Large intestine (tissue), 3 donors: ENCODE data around the gene SH2D4B. TPM values are rescaled to one million over a fixed set of nuclear protein-coding genes. Genes with fewer than 3 reads are reported as not detected.

Experiments used
- DNase-seq, 2 donors: peaks; one replicate each; pipeline versions ENCODE4 v3.0.0 to v3.0.0-alpha.2; 2013
- H3K27ac ChIP-seq: one replicate; pipeline ENCODE4 v1.5.1; 2013; ENCODE audit warnings: low read length
- H3K27me3 ChIP-seq: 2 replicates; pipeline ENCODE4 v1.6.1; 2013; ENCODE audit warnings: low read length; ENCODE audit not compliant: control insufficient read depth, insufficient read depth
- H3K36me3 ChIP-seq: 2 replicates; pipeline ENCODE4 v1.6.1; 2013; ENCODE audit warnings: low read length; ENCODE audit not compliant: control insufficient read depth, insufficient read depth
- H3K4me1 ChIP-seq: one replicate; pipeline ENCODE4 v1.6.1; 2013; ENCODE audit warnings: low read length; ENCODE audit not compliant: control insufficient read depth, insufficient read depth
- H3K4me3 ChIP-seq: one replicate; pipeline ENCODE4 v1.5.1; 2013; ENCODE audit warnings: low read length
- H3K9me3 ChIP-seq: one replicate; pipeline ENCODE4 v1.6.1; 2013; ENCODE audit warnings: mild to moderate bottlenecking, low read depth, low read length, moderate library complexity; ENCODE audit not compliant: control insufficient read depth
- WGBS: methylation state at CpG from one replicate; pipeline ENCODE4 v1.1.5; 2013; ENCODE audit warnings: low lambda C conversion rate; ENCODE audit not compliant: insufficient coverage; 5-methylcytosine and 5-hydroxymethylcytosine counted together
- polyA plus RNA-seq: library from polyadenylated mRNA; unstranded; fragments of 120-200 nt; gene quantifications from one replicate; pipeline ENCODE4 v1.2.1, GENCODE V29; 2013

SH2D4B gene
- polyA plus RNA-seq, 1 donor: 0.01 TPM

DNA sequence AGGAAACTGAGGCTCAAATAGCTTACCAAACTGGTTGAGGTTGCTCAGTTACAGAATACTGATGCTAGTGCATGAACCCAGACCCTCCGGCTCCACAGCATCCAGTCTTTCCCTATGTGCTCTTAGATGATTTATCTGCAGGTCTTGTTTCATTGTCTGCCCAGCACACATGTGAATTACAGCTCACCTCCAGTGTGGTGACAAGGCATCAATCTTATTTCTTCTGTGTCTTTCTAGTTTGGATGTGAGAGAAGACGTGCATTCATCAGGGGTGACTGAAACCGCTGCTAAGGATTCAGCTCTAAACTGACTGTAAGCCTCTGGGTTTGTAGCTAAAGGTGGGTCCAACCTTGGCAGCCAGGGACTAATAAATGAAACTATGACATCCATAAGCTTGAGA is 123.8 kb downstream of the SH2D4B start:
- H3K27ac ChIP-seq: no peak overlapping the region
- peaks cover 9% of the 10 kb centered on the region for H3K9me3 ChIP-seq
- no peak for DNase-seq
- H3K36me3 ChIP-seq: no peaks in the 10 kb centered on the region
- no peak overlapping the region for H3K4me3 ChIP-seq
- H3K4me1 ChIP-seq: peaks cover 2% of the 10 kb centered on the region
- no CpG with 5 or more reads among the region's 3 CpGs for WGBS
- H3K27me3 ChIP-seq: no peaks in the 10 kb centered on the region

DNA sequence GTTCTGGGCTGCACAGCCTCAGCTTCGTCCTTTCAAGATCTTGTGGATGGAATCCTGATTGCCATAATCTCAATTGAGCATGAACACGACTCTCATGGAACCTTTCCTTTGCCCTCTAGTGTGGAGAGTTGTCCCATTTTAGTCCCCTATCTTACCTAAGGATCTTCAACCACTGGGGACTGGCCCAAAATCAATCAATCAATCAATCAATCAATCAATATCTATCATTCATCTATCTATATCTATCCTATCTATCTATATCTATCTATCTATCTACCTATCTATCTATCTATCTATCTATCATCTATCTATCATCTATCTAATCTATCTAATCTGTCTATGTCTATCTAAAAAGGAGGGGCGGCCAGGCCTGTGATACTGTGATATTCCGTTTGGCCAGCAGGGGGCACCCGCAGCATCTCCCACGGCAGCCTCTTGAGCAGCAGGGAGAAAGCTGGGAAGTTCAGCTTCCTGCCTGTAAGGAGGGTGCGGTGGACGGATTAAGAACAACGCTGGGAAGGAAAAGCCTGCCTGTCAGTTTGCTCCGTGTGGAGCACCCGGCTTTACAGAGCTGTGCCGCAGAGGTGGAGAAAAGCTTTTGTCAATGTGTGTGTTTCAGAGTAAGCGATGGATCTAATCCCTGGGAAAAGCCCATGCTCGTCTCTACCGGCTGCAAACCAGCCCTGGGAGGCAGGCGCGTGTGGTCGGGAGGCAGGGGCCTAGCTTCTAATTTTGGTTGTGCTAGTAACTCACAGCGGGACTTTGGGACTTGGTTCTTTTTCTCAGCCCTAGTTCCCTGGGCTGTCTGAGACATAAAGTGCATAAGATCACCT is 124.9 kb downstream of the SH2D4B start:
- H3K27me3 ChIP-seq: no peaks in the 10 kb centered on the region
- H3K27ac ChIP-seq: no peak overlapping the region
- no CpG with 5 or more reads among the region's 19 CpGs for WGBS
- peaks cover 2% of the 10 kb centered on the region for H3K4me1 ChIP-seq
- H3K36me3 ChIP-seq: no peaks in the 10 kb centered on the region
- DNase-seq: peak; percentile 64 to 71
- no peak overlapping the region for H3K4me3 ChIP-seq
- peaks cover 8% of the 10 kb centered on the region for H3K9me3 ChIP-seq

DNA sequence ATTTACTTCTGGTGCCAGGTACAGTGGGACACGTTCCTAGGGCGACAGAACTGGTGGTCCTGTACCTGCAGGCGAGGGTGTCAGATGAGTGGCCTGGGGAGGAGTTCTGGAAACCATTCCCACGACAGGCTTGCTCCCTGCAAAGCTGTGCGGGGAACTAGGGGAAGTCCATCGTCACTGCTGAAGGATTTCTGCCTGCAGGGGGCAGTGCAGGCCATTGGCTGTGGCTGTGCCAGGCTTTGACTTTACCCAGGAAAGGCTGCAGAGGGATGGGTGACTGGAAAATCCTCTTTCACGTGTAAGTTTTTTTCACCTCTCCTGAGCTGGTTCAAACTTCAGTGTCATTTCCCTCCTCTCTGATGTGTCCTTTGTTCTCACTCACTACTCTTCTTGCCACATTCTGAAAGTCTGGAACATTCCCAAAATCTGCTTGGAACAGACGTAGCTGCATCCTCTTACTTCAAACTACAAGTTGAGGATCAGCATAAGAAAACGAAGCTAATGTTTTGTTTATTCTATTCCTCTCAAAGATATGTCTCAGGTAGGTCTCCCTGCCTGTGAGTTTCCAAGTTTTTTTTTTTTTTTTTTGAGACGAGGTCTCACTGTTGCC is 126.5 kb downstream of the SH2D4B start:
- Histone ChIP-seq H3K4me1 (peaks cover 2% of the 10 kb centered on the region), H3K9me3 (no peaks in the 10 kb centered on the region), H3K36me3 (no peaks in the 10 kb centered on the region), H3K4me3 (no peak overlapping the region), H3K27me3 (no peaks in the 10 kb centered on the region), H3K27ac (no peak overlapping the region)
- peak; percentile 64 to 66 for DNase-seq
- 20% methylated on average over 1 of the region's 10 CpGs for WGBS

DNA sequence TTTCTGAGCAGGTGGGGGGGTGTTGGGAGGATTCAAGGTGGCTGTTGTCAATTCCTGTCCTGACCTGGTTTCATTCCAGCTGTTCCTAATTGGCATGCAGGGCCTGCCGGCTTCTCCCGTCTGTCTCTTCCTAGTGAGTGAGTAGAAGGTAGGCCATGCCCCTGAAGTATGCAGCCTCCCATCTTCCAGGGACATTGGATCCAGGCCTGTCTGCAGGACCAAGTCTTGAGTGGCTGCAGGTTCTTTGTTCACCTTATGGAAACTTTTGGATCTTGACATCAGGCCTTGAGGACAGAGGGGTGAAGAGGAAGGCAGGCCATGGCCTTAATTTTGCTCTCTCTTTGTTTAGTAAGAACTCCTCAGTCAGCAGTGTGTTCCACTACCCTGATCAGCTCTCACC is 131.8 kb downstream of the SH2D4B start:
- no peaks in the 10 kb centered on the region for H3K36me3 ChIP-seq
- no CpG with 5 or more reads among the region's 2 CpGs for WGBS
- H3K4me1 ChIP-seq: no peaks in the 10 kb centered on the region
- H3K9me3 ChIP-seq: no peaks in the 10 kb centered on the region
- H3K4me3 ChIP-seq: no peak overlapping the region
- DNase-seq: no peak
- H3K27me3 ChIP-seq: no peaks in the 10 kb centered on the region
- no peak overlapping the region for H3K27ac ChIP-seq

DNA sequence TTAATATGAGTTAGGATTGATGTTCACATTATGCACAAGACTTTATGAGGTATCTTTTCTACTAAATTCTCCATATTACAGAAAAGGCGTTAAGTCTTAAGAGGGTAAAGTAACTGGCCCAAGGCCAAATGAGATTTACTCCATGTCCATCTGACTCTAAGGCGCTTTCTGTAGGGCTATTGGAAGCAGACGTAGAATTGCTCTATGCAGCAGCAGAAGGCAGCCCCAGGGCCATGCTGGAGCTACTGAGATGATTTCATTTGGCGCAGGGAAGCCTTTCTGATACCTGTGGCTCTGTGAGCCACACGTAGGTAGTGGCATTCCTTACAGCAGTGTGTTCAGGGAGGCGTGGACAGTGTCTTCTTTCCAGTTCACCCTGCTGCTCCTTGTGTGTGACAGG is 133.1 kb downstream of the SH2D4B start:
- Histone ChIP-seq H3K27me3 (no peaks in the 10 kb centered on the region), H3K4me1 (no peaks in the 10 kb centered on the region), H3K9me3 (no peaks in the 10 kb centered on the region), H3K36me3 (no peaks in the 10 kb centered on the region), H3K4me3 (no peak overlapping the region), H3K27ac (no peak overlapping the region)
- no peak for DNase-seq
- WGBS: no CpG with 5 or more reads among the region's 6 CpGs

DNA sequence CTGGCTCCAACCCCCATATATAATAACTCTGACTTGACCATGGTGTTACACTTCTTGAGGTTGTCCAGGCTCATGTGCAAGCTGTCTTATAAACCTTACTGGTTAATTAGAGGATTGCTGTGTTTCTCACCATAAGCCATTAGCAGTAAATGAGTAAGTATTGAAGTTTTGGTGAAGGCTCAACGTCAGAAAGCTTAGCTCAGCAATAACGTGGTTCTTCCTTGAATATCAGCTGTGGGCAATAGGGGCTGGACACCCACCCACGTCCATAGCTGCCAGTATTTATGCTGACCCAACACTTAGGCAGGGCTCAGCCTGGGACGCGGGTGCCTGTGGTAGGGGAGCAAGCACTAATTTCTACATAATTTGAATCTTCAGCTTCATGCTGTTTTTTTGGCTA is 134.1 kb downstream of the SH2D4B start:
- whole genome bisulfite sequencing: no CpG with 5 or more reads among the region's 5 CpGs

DNA sequence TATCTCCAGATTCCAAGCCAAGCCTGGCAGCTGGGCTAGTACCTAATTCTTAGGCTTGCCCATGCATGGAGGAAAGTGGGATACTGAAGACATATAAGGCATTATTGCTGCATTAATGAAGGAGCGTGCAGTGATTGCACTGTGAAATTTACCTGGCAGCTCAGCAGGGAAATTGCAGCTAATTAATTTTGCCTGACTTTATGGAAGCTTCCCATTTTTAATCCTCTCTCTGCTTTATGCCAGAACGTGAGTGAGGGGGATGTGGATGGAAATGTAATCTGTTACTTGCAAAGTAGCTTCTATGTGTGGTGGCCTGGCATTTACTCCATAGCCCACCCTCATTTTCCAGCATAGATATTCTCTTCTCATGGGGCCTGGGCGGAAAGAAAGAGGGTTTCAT is 134.9 kb downstream of the SH2D4B start:
- H3K27me3 ChIP-seq: no peaks in the 10 kb centered on the region
- DNase-seq: no peak
- H3K36me3 ChIP-seq: no peaks in the 10 kb centered on the region
- no peak overlapping the region for H3K4me3 ChIP-seq
- no peak overlapping the region for H3K27ac ChIP-seq
- H3K4me1 ChIP-seq: no peaks in the 10 kb centered on the region
- no CpG with 5 or more reads among the region's 3 CpGs for WGBS
- no peaks in the 10 kb centered on the region for H3K9me3 ChIP-seq

More for the DNA sequence above, 134.1 kb downstream of the SH2D4B start:
- no peaks in the 10 kb centered on the region for H3K4me1 ChIP-seq
- no peaks in the 10 kb centered on the region for H3K27me3 ChIP-seq
- H3K4me3 ChIP-seq: no peak overlapping the region
- no peaks in the 10 kb centered on the region for H3K9me3 ChIP-seq
- H3K27ac ChIP-seq: no peak overlapping the region
- DNase-seq: no peak
- H3K36me3 ChIP-seq: no peaks in the 10 kb centered on the region

DNA sequence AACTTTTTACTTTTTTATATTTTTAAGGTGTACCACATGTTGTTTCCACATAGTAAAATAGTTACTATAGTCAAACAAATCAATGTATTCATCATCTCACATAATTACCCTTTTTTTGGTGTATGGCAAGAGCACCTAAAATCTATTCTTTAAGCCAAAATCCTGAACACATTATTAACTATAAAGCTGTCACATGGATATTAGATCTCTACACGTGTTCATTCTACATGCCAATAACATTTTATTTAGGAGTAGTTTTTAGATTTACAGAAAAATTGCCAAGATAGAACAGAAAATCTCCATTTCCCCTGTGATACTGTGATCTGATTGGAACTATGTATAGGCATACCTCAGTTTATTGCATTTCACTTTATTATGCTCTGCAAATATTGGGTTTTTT is 137.1 kb downstream of the SH2D4B start:
- H3K9me3 ChIP-seq: no peaks in the 10 kb centered on the region
- 100% methylated on average over 1 of the region's 1 CpG for WGBS

DNA sequence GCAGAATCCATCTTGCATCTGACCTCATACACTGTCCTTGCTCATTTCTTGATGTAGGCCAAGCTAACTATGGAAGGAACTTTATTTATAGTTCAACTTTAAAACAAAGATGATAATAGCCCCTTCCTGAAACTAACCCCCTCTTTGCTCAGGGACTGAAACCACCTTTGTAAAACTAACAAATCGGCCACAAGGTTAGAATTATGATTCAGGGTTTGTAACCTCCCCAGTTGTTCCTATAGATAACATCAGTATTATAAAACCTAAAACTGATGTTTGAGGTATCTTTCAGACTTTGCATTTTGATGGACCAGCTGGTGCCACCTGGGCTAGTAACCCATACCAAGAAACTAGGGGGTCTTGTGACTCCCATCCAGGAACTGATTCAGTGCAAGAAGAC is 143.4 kb downstream of the SH2D4B start:
- H3K4me3 ChIP-seq: no peak overlapping the region
- no peaks in the 10 kb centered on the region for H3K27me3 ChIP-seq
- no CpG with 5 or more reads among the region's 1 CpG for WGBS
- peaks cover 7% of the 10 kb centered on the region for H3K4me1 ChIP-seq
- H3K36me3 ChIP-seq: no peaks in the 10 kb centered on the region
- no peaks in the 10 kb centered on the region for H3K9me3 ChIP-seq
- no peak overlapping the region for H3K27ac ChIP-seq
- no peak for DNase-seq

More for the DNA sequence above, 137.1 kb downstream of the SH2D4B start:
- no peak overlapping the region for H3K4me3 ChIP-seq
- no peak for DNase-seq
- no peaks in the 10 kb centered on the region for H3K36me3 ChIP-seq
- no peak overlapping the region for H3K27ac ChIP-seq
- H3K27me3 ChIP-seq: no peaks in the 10 kb centered on the region
- no peaks in the 10 kb centered on the region for H3K4me1 ChIP-seq

DNA sequence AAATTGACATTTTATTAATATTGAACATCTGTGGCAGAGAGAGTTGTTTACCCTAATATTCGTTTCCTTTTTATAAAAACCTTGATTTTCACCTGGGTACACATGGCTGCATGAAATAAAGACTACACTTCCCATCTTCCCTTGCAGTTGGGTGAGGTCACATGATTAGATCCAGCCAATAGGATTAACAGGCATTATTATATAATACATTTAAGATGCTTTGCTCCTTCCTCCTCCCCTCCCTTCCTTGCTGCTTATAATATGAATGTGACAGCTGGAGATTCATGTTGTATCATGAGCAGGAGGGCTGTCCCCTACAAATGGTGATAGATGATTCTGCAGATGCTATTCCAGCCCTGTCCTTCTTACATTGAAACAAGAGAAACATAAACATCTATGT is 146.6 kb downstream of the SH2D4B start:
- H3K9me3 ChIP-seq: no peaks in the 10 kb centered on the region
- no peak overlapping the region for H3K27ac ChIP-seq
- H3K4me3 ChIP-seq: no peak overlapping the region
- WGBS: no CpG with 5 or more reads among the region's 1 CpG
- H3K4me1 ChIP-seq: peaks cover 8% of the 10 kb centered on the region
- H3K27me3 ChIP-seq: no peaks in the 10 kb centered on the region
- H3K36me3 ChIP-seq: no peaks in the 10 kb centered on the region
- DNase-seq: peak in 1 of 2 donors; percentile 18
